CD14-positive monocyte (primary cell): ENCODE results near the gene GTF2F1. TPM values are rescaled to one million over a fixed set of nuclear protein-coding genes. Genes with fewer than 3 reads are reported as not detected.

Experiments
- DNase-seq, 3 donors: peaks; one replicate each; pipeline ENCODE4 v3.0.0-alpha.2; 2011 to 2022
- H2AFZ ChIP-seq: 2 replicates; pipeline ENCODE4 v1.6.0; 2012; ENCODE audit warnings: mild to moderate bottlenecking, low read depth, low read length, inconsistent platforms; ENCODE audit not compliant: insufficient read depth, poor library complexity, severe bottlenecking
- H3K27ac ChIP-seq, 2 donors: 1 replicate in 1 of 2; 2 replicates in 1 of 2; pipeline ENCODE4 v1.5.1; 2012 to 2013; ENCODE audit warnings: low read length in 2 of 2, control low read depth in 1 of 2, inconsistent platforms in 1 of 2, low read depth in 1 of 2, mild to moderate bottlenecking in 1 of 2
- H3K27me3 ChIP-seq, 2 donors: one replicate each; pipeline versions ENCODE4 v1.6.0 to v1.6.1; 2011 to 2013; ENCODE audit warnings: low read length in 2 of 2; ENCODE audit not compliant: control insufficient read depth in 2 of 2, insufficient read depth in 2 of 2
- H3K36me3 ChIP-seq, 2 donors: replicated peaks in 1 of 2; 1 replicate in 1 of 2; 2 replicates in 1 of 2; pipeline versions ENCODE4 v1.5.1 to v1.6.1; 2012 to 2013; ENCODE audit warnings: low read length in 2 of 2, control low read depth in 1 of 2, inconsistent platforms in 1 of 2, mild to moderate bottlenecking in 1 of 2; ENCODE audit not compliant: insufficient read depth in 2 of 2, control insufficient read depth in 1 of 2
- H3K4me1 ChIP-seq, 2 donors: 1 replicate in 1 of 2; 2 replicates in 1 of 2; pipeline versions ENCODE4 v1.5.1 to v1.6.1; 2012 to 2013; ENCODE audit warnings: low read length in 2 of 2, control low read depth in 1 of 2, inconsistent platforms in 1 of 2, mild to moderate bottlenecking in 1 of 2, moderate library complexity in 1 of 2; ENCODE audit not compliant: insufficient read depth in 2 of 2, control insufficient read depth in 1 of 2
- H3K4me2 ChIP-seq: replicated peaks from 2 replicates; pipeline ENCODE3; 2012; ENCODE audit warnings: low read length, moderate library complexity, mild to moderate bottlenecking; ENCODE audit not compliant: poor library complexity, severe bottlenecking; ENCODE audit errors: extremely low read depth
- H3K4me3 ChIP-seq, 3 experiments: fragments of 200-600 bp in 1 of 3; sonication (generic) in 1 of 3; replicated peaks in 1 of 3; 1 replicate in 2 of 3; 2 replicates in 1 of 3; pipeline ENCODE4 v1.5.1; 2011 to 2013; ENCODE audit warnings: low read length in 3 of 3, mild to moderate bottlenecking in 3 of 3, control low read depth in 2 of 3, low read depth in 2 of 3, inconsistent platforms in 1 of 3, moderate library complexity in 1 of 3
- H3K79me2 ChIP-seq: 2 replicates; pipeline ENCODE4 v1.6.0; 2012; ENCODE audit warnings: mild to moderate bottlenecking, control low read depth, inconsistent platforms, low read length, moderate library complexity; ENCODE audit not compliant: insufficient read depth
- H3K9ac ChIP-seq: 2 replicates; pipeline ENCODE4 v1.6.0; 2017; ENCODE audit warnings: low read length, mild to moderate bottlenecking; ENCODE audit not compliant: insufficient read depth, poor library complexity, severe bottlenecking
- H3K9me3 ChIP-seq, 2 donors: replicated peaks in 1 of 2; 1 replicate in 1 of 2; 2 replicates in 1 of 2; pipeline versions ENCODE4 v1.5.1 to v1.6.1; 2012 to 2013; ENCODE audit warnings: low read length in 2 of 2, control low read depth in 1 of 2; ENCODE audit not compliant: control insufficient read depth in 1 of 2, insufficient read depth in 1 of 2
- H4K20me1 ChIP-seq: 2 replicates; pipeline ENCODE4 v1.6.0; 2012; ENCODE audit warnings: mild to moderate bottlenecking, low read length, control low read depth, moderate library complexity; ENCODE audit not compliant: insufficient read depth
- H3K27ac Mint-ChIP-seq, 7 donors: one replicate each; pipeline ENCODE4 v1.8.0; 2020; ENCODE audit warnings: mild to moderate bottlenecking in 7 of 7, mixed read lengths in 7 of 7, moderate library complexity in 6 of 7, inconsistent platforms in 2 of 7
- H3K27me3 Mint-ChIP-seq, 3 donors: one replicate each; pipeline ENCODE4 v1.8.0; 2021 to 2022; ENCODE audit warnings: low read depth in 3 of 3, mild to moderate bottlenecking in 3 of 3, mixed read lengths in 3 of 3, moderate library complexity in 3 of 3, inconsistent platforms in 1 of 3
- H3K36me3 Mint-ChIP-seq, 2 donors: one replicate each; pipeline ENCODE4 v1.8.0; 2020; ENCODE audit warnings: mixed read lengths in 2 of 2, inconsistent platforms in 1 of 2, mild to moderate bottlenecking in 1 of 2
- H3K4me1 Mint-ChIP-seq: one replicate; pipeline ENCODE4 v1.8.0; 2020; ENCODE audit warnings: mild to moderate bottlenecking, mixed read lengths
- H3K4me3 Mint-ChIP-seq, 2 donors: one replicate each; pipeline ENCODE4 v1.8.0; 2020; ENCODE audit warnings: mild to moderate bottlenecking in 2 of 2, mixed read lengths in 2 of 2, moderate library complexity in 1 of 2
- H3K9me3 Mint-ChIP-seq, 7 donors: one replicate each; pipeline ENCODE4 v1.8.0; 2020 to 2022; ENCODE audit warnings: mixed read lengths in 7 of 7, mild to moderate bottlenecking in 6 of 7, moderate library complexity in 6 of 7, inconsistent platforms in 2 of 7
- CTCF ChIP-seq: fragments of 200-600 bp; IDR thresholded peaks from one replicate; pipeline ENCODE4 v1.8.0; 2022; ENCODE audit warnings: antibody characterized with exemption, mild to moderate bottlenecking
- WGBS: methylation state at CpG from one replicate; pipeline ENCODE4 v1.1.5; 2013; ENCODE audit warnings: missing lambda C conversion rate; ENCODE audit not compliant: insufficient coverage; 5-methylcytosine and 5-hydroxymethylcytosine counted together
- intact Hi-C, 2 donors: fragments of 100-400 bp; cut with micrococcal nuclease; formaldehyde crosslinking; loops; one replicate each; pipeline versions ENCODE4 v1.15.0 to v1.15.1; 2023
- polyA plus RNA-seq, 3 donors: library from polyadenylated mRNA; depleted of rRNA in 1 of 3; unstranded in 2 of 3; stranded (reverse) in 1 of 3; fragments of 300-500 nt in 2 of 3; fragments of >200 nt in 1 of 3; fragmentation: Illumina TruSeq in 2 of 3; gene quantifications; 1 replicate in 2 of 3; 2 replicates in 1 of 3; pipeline ENCODE4 v1.2.3, GENCODE V29; 2012 to 2021

GTF2F1 gene
- polyA plus RNA-seq, 3 donors: 9.4 to 46.4 (median 13.2) TPM

- Mint-ChIP-seq H3K4me1 (peaks cover 37% of the 10 kb centered on the region), H3K27ac (peak overlapping the region; percentile 86 to 95 (median 91)), H3K4me3 (peak overlapping the region; percentile 69 to 75), H3K9me3 (peaks cover 0 to 6% (median 3%) of the 10 kb centered on the region in 7 donors), H3K27me3 (peaks cover 0 to 12% (median 6%) of the 10 kb centered on the region in 3 donors), H3K36me3 (peaks cover 18 to 22% of the 10 kb centered on the region in 2 donors)
- peak overlapping the region in 2 of 3 experiments; percentile 29 to 52 for H3K4me3 ChIP-seq
- peak; percentile 100 for DNase-seq
- H3K9me3 ChIP-seq: no peaks in the 10 kb centered on the region
- intact Hi-C loops: loop anchor here (5.0 to 10.0 kb wide), 4 partner anchors 50 to 520 kb away; partner anchors contain the start of genes ALKBH7 (in 2 of the 2), GPR108 (in 1 of the 2), NDUFA11 (in 1 of the 2) and PSPN (in 1 of the 2)
- H4K20me1 ChIP-seq: peaks cover 39% of the 10 kb centered on the region
- peak overlapping the region; percentile 85 for H2AFZ ChIP-seq
- H3K27ac ChIP-seq: peak overlapping the region; percentile 83 to 85
- no peak for TF ChIP-seq CTCF
- H3K4me1 ChIP-seq: peaks cover 23 to 34% of the 10 kb centered on the region in 2 donors
- 9% methylated on average over 36 of the region's 43 CpGs for WGBS
- H3K36me3 ChIP-seq: peaks cover 19 to 24% of the 10 kb centered on the region in 2 donors
- H3K4me2 ChIP-seq: peak overlapping the region; percentile 63
- H3K79me2 ChIP-seq: peaks cover 42% of the 10 kb centered on the region
- H3K27me3 ChIP-seq: no peaks in the 10 kb centered on the region
- peak overlapping the region; percentile 36 for H3K9ac ChIP-seq
These were observed 32.2 kb upstream of the GTF2F1 start for GRCh38 chr19:6424939-6425731.

- DNase-seq: no peak
- no peak for TF ChIP-seq CTCF
- Histone ChIP-seq H2AFZ (peak within 1 kb of the TSS; percentile 85), H3K36me3 (peaks cover 27 to 31% of the 10 kb centered on the region in 2 donors), H4K20me1 (peaks cover 47% of the 10 kb centered on the region), H3K9me3 (no peaks in the 10 kb centered on the region), H3K27me3 (no peaks in the 10 kb centered on the region), H3K79me2 (peaks cover 50% of the 10 kb centered on the region), H3K4me1 (peaks cover 23 to 33% of the 10 kb centered on the region in 2 donors), H3K9ac (peak within 1 kb of the TSS; percentile 73), H3K4me3 (peak within 1 kb of the TSS; percentile 62 to 87 (median 64)), H3K27ac (peak within 1 kb of the TSS; percentile 83 to 85), H3K4me2 (peak within 1 kb of the TSS; percentile 97)
- peak within 1 kb of the TSS; percentile 84 to 91 for H3K4me3 Mint-ChIP-seq
- H3K36me3 Mint-ChIP-seq: peaks cover 25 to 30% of the 10 kb centered on the region in 2 donors
- peaks cover 0 to 6% (median 3%) of the 10 kb centered on the region in 7 donors for H3K9me3 Mint-ChIP-seq
- H3K4me1 Mint-ChIP-seq: peaks cover 33% of the 10 kb centered on the region
- WGBS: under 1% methylated on average over 98 of the region's 114 CpGs
- intact Hi-C loops: loop anchor here (10.0 kb wide), 2 partner anchors 50 to 520 kb away; partner anchors contain the start of genes ALKBH7 (in 1 of the 2), NDUFA11 (in 1 of the 2), PSPN (in 1 of the 2) and VMAC (in 1 of the 2)
- peaks cover 0 to 7% (median 2%) of the 10 kb centered on the region in 3 donors for H3K27me3 Mint-ChIP-seq
- peak within 1 kb of the TSS; percentile 86 to 95 (median 91) for H3K27ac Mint-ChIP-seq
These were observed 31.4 kb upstream of the GTF2F1 start, which contains the start of gene KHSRP for GRCh38 chr19:6424195-6424938. Gene KHSRP (minus strand): TSS chr19:6424811. CDS start chr19:6424701, 110 bp downstream.
